Naive thymus-derived CD4-positive, alpha-beta T cell (primary cell): ENCODE measurements around the gene GIMAP5. TPM values are rescaled to one million over a fixed set of nuclear protein-coding genes. Genes with fewer than 3 reads are reported as not detected.

ENCODE experiments used
- ATAC-seq: fragments of 150-1000 bp; cut with Tn5 transposase; 2 replicates; pipeline ENCODE4 v1.10.0; 2021; ENCODE audit warnings: mild to moderate bottlenecking, moderate library complexity
- CTCF ChIA-PET: fragments of 350-600 bp; sonication (Branson Sonifier 250); formaldehyde crosslinking; loops from one replicate; lab custom pipeline; 2021; ENCODE audit warnings: antibody characterized with exemption; lab: Charles Lee
- POLR2A ChIA-PET: fragments of 350-600 bp; sonication (Branson Sonifier 250); formaldehyde crosslinking; loops from one replicate; lab custom pipeline; 2021; ENCODE audit warnings: antibody characterized with exemption, inconsistent platforms; lab: Charles Lee
- DNase-seq, 9 donors: peaks; one replicate each; pipeline versions ENCODE4 v3.0.0 to v3.0.0-alpha.2; 2020 to 2022; ENCODE audit warnings: mixed read lengths in 1 of 9
- H3K27ac ChIP-seq: one replicate; pipeline ENCODE4 v1.7.0; 2013; ENCODE audit warnings: mild to moderate bottlenecking, low read depth, low read length, moderate library complexity
- H3K27me3 ChIP-seq, 2 donors: one replicate each; pipeline ENCODE4 v1.7.0; 2013; ENCODE audit warnings: low read length in 2 of 2, mild to moderate bottlenecking in 2 of 2, moderate library complexity in 2 of 2; ENCODE audit not compliant: control insufficient read depth in 2 of 2, insufficient read depth in 2 of 2
- H3K36me3 ChIP-seq, 3 experiments: 1 replicate in 2 of 3; 2 replicates in 1 of 3; pipeline ENCODE4 v1.7.0; 2013; ENCODE audit warnings: low read length in 3 of 3, mild to moderate bottlenecking in 3 of 3, moderate library complexity in 1 of 3; ENCODE audit not compliant: insufficient read depth in 3 of 3, control insufficient read depth in 2 of 3
- H3K4me1 ChIP-seq, 2 donors: one replicate each; pipeline ENCODE4 v1.7.0; 2013; ENCODE audit warnings: low read length in 2 of 2, mild to moderate bottlenecking in 2 of 2, moderate library complexity in 1 of 2; ENCODE audit not compliant: control insufficient read depth in 2 of 2, insufficient read depth in 2 of 2
- H3K4me3 ChIP-seq: 2 replicates; pipeline ENCODE4 v1.7.0; 2013; ENCODE audit warnings: mild to moderate bottlenecking, low read length
- H3K9me3 ChIP-seq, 3 experiments: 1 replicate in 2 of 3; 2 replicates in 1 of 3; pipeline ENCODE4 v1.7.0; 2013; ENCODE audit warnings: low read length in 3 of 3; ENCODE audit not compliant: control insufficient read depth in 2 of 3
- H3K27ac Mint-ChIP-seq, 9 donors: one replicate each; pipeline ENCODE4 v1.8.0; 2020 to 2022; ENCODE audit warnings: mixed read lengths in 9 of 9, mild to moderate bottlenecking in 8 of 9, moderate library complexity in 5 of 9, inconsistent platforms in 2 of 9
- H3K27me3 Mint-ChIP-seq, 5 donors: one replicate each; pipeline ENCODE4 v1.8.0; 2021 to 2022; ENCODE audit warnings: mixed read lengths in 5 of 5, mild to moderate bottlenecking in 1 of 5
- H3K36me3 Mint-ChIP-seq, 5 donors: one replicate each; pipeline ENCODE4 v1.8.0; 2020 to 2022; ENCODE audit warnings: mixed read lengths in 5 of 5, mild to moderate bottlenecking in 3 of 5, inconsistent platforms in 1 of 5
- H3K4me1 Mint-ChIP-seq, 7 donors: one replicate each; pipeline ENCODE4 v1.8.0; 2020 to 2022; ENCODE audit warnings: mixed read lengths in 7 of 7, mild to moderate bottlenecking in 3 of 7, inconsistent platforms in 1 of 7
- H3K4me3 Mint-ChIP-seq, 10 donors: one replicate each; pipeline ENCODE4 v1.8.0; 2020 to 2022; ENCODE audit warnings: mild to moderate bottlenecking in 10 of 10, mixed read lengths in 10 of 10, moderate library complexity in 6 of 10, inconsistent platforms in 2 of 10
- H3K9me3 Mint-ChIP-seq, 11 donors: one replicate each; pipeline ENCODE4 v1.8.0; 2020 to 2022; ENCODE audit warnings: mixed read lengths in 11 of 11, mild to moderate bottlenecking in 4 of 11, inconsistent platforms in 1 of 11, moderate library complexity in 1 of 11
- intact Hi-C, 2 donors: fragments of 100-400 bp; cut with micrococcal nuclease; formaldehyde crosslinking; loops; one replicate each; pipeline ENCODE4 v1.15.1; 2023
- polyA plus RNA-seq, 2 donors: library from polyadenylated mRNA; unstranded; fragments of 300-500 nt; fragmentation: Illumina TruSeq; gene quantifications; one replicate each; pipeline ENCODE4 v1.2.3, GENCODE V29; 2021
- total RNA-seq, 6 experiments: library from RNA in 5 of 6; stranded (reverse) in 5 of 6; gene quantifications; 1 replicate in 5 of 6; 2 replicates in 1 of 6; pipeline ENCODE4 v1.2.3 and lab custom pipeline; 2021 to 2026

Gene GIMAP5
- total and polyA plus RNA-seq, 7 experiments from 2014 or later: 58.1 to 819 (median 373) TPM

DNA sequence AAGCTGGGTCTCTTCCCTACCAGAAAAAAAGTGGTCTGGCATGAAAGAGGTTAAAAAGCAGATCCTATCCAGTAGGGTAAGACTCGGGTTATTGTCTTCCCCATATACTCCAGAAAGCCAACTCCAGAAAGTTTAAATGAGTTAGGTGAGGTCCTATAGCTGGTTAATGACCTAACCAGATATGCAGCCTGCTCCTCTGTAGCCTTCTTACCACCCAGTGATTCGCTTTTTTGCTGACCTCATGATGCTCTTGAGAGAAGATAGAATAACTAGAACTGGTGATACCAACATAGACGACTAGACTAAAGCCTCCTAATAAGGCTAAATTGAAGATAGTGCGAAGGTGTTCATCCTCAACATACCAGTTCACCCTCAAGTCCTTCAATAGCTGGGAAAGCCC is 21.5 kb upstream of the GIMAP5 start:
- peaks cover 24 to 68% (median 45%) of the 10 kb centered on the region in 5 donors for H3K36me3 Mint-ChIP-seq

DNA sequence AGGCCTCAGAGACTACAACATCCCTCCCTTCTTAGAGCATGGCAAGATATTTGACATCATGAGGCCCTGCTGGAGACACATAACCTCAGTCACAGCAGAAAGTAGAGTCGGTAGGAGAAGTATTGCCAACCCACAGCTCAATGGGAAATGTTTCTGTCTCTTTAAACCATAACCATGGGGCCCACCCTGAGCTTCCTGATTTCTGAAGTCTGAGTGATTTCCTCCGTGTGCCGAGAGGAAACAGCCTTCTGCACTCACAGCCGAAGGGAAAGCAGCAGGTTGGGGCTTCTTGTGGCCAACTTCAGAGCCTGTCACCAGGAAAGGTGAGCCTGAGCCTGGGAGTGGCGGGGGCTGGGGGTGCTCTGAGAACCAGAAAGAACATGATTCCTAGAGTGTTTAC is 20.9 kb upstream of the GIMAP5 start, which contains the start of gene GIMAP1:
TSS of gene GIMAP1 (plus strand) at position 246 of the 400 bp plus-strand sequence. CDS start 2,435 bp downstream, outside the sequence.
- Mint-ChIP-seq H3K36me3 (peaks cover 29 to 74% (median 51%) of the 10 kb centered on the region in 5 donors), H3K27ac (peak within 1 kb of the TSS; percentile 76 to 98 (median 95)), H3K9me3 (peaks cover 0 to 40% (median 18%) of the 10 kb centered on the region in 11 donors), H3K27me3 (no peaks in the 10 kb centered on the region), H3K4me1 (peaks cover 38 to 77% (median 61%) of the 10 kb centered on the region in 7 donors), H3K4me3 (peak within 1 kb of the TSS; percentile 89 to 100 (median 98))
- Histone ChIP-seq H3K9me3 (peaks cover 0 to 6% (median 0%) of the 10 kb centered on the region in 3 experiments), H3K27ac (peak within 1 kb of the TSS; percentile 86), H3K36me3 (peaks cover 18 to 31% (median 22%) of the 10 kb centered on the region in 3 experiments), H3K4me3 (peak within 1 kb of the TSS; percentile 88), H3K4me1 (peaks cover 39 to 46% of the 10 kb centered on the region in 2 donors), H3K27me3 (no peaks in the 10 kb centered on the region)
- ChIA-PET POLR2A (interaction anchor here (0.5 to 14.1 kb wide), 52 partner anchors 10 to 700 kb away, joined by 3 to 467 read pairs (median 6); partner anchors contain the start of genes GIMAP2, GIMAP4, GIMAP5 and GIMAP6), CTCF (interaction anchor here (0.5 to 4.3 kb wide), 21 partner anchors 14 to 267 kb away, joined by 3 to 37 read pairs (median 5); partner anchors contain the start of genes GIMAP2, GIMAP4, GIMAP5 and GIMAP6)
- intact Hi-C loops: loop anchor here (1.0 to 2.0 kb wide), 12 partner anchors 21 to 268 kb away; partner anchors contain the start of genes GIMAP2 (in 2 of the 2), GIMAP5 (in 2 of the 2), GIMAP6 (in 2 of the 2) and GIMAP7 (in 1 of the 2)
- ATAC-seq: peak; percentile 90
- DNase-seq: peak in 8 of 9 donors; percentile 14 to 85 (median 81)

More for the DNA sequence above, 21.5 kb upstream of the GIMAP5 start:
- Histone ChIP-seq H3K36me3 (peaks cover 14 to 24% (median 16%) of the 10 kb centered on the region in 3 experiments), H3K4me3 (peak overlapping the region; percentile 88), H3K27ac (peak overlapping the region; percentile 86), H3K4me1 (peaks cover 36 to 43% of the 10 kb centered on the region in 2 donors), H3K9me3 (peaks cover 0 to 6% (median 0%) of the 10 kb centered on the region in 3 experiments), H3K27me3 (no peaks in the 10 kb centered on the region)
- ATAC-seq (peak; percentile 33), DNase-seq (no peak)
- CTCF ChIA-PET: interaction anchor here (0.6 to 4.3 kb wide), 18 partner anchors 14 to 271 kb away, joined by 3 to 37 read pairs (median 5); partner anchors contain the start of genes GIMAP2, GIMAP4, GIMAP5 and GIMAP6
- H3K27me3 Mint-ChIP-seq: no peaks in the 10 kb centered on the region
- peaks cover 0 to 34% (median 16%) of the 10 kb centered on the region in 11 donors for H3K9me3 Mint-ChIP-seq
- intact Hi-C loops: loop anchor here (1.0 to 2.0 kb wide), 13 partner anchors 17 to 267 kb away; partner anchors contain the start of genes GIMAP2 (in 2 of the 2), GIMAP5 (in 2 of the 2), GIMAP6 (in 2 of the 2) and GIMAP7 (in 1 of the 2)
- POLR2A ChIA-PET: interaction anchor here (0.6 to 14.1 kb wide), 48 partner anchors 10 to 358 kb away, joined by 3 to 467 read pairs (median 7); partner anchors contain the start of genes GIMAP2, GIMAP4, GIMAP5 and GIMAP6
- peaks cover 35 to 71% (median 55%) of the 10 kb centered on the region in 7 donors for H3K4me1 Mint-ChIP-seq
- H3K27ac Mint-ChIP-seq: peak overlapping the region; percentile 76 to 98 (median 95)
- H3K4me3 Mint-ChIP-seq: peak overlapping the region; percentile 89 to 100 (median 98)

DNA sequence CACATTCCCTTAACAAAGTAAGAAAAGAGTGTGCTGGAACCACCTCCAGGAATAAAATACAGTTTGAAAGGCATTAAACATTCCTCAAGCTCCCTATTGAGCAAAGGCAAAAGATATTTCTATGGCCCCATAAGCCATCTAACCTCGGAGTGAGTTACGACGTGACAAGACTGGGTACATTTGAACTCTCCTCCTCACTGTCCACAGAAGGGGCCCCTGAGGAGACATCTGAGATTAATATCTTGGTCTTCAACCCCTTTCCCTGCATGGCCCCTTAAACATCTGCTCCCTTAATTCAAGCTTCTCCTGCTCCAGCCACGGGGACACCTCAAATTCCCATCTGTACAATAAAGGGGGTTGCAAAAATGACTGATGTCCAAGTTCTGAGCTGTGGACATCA is 20.3 kb upstream of the GIMAP5 start:
- peak overlapping the region; percentile 86 for H3K27ac ChIP-seq
- H3K9me3 ChIP-seq: peaks cover 0 to 8% (median 0%) of the 10 kb centered on the region in 3 experiments
- H3K9me3 Mint-ChIP-seq: peaks cover 0 to 46% (median 18%) of the 10 kb centered on the region in 11 donors
- peaks cover 43 to 83% (median 66%) of the 10 kb centered on the region in 7 donors for H3K4me1 Mint-ChIP-seq
- ATAC-seq (no peak), DNase-seq (no peak)
- no peaks in the 10 kb centered on the region for H3K27me3 ChIP-seq
- H3K36me3 ChIP-seq: peaks cover 21 to 36% (median 26%) of the 10 kb centered on the region in 3 experiments
- H3K4me3 ChIP-seq: peak overlapping the region; percentile 88
- H3K27me3 Mint-ChIP-seq: no peaks in the 10 kb centered on the region
- peak overlapping the region; percentile 89 to 100 (median 98) for H3K4me3 Mint-ChIP-seq
- peak overlapping the region; percentile 76 to 98 (median 95) for H3K27ac Mint-ChIP-seq
- intact Hi-C loops: loop anchor here (1.0 to 2.0 kb wide), 12 partner anchors 20 to 269 kb away; partner anchors contain the start of genes GIMAP2 (in 2 of the 2), GIMAP5 (in 2 of the 2), GIMAP6 (in 2 of the 2) and GIMAP7 (in 1 of the 2)
- ChIA-PET CTCF (interaction anchor here (0.5 to 4.3 kb wide), 20 partner anchors 13 to 266 kb away, joined by 3 to 37 read pairs (median 4); partner anchors contain the start of genes GIMAP2, GIMAP4, GIMAP5 and GIMAP6), POLR2A (interaction anchor here (0.5 to 14.1 kb wide), 45 partner anchors 15 to 1730 kb away, joined by 3 to 467 read pairs (median 7); partner anchors contain the start of genes GIMAP2, GIMAP4, GIMAP5 and GIMAP6)
- peaks cover 44 to 49% of the 10 kb centered on the region in 2 donors for H3K4me1 ChIP-seq
- peaks cover 33 to 80% (median 57%) of the 10 kb centered on the region in 5 donors for H3K36me3 Mint-ChIP-seq

DNA sequence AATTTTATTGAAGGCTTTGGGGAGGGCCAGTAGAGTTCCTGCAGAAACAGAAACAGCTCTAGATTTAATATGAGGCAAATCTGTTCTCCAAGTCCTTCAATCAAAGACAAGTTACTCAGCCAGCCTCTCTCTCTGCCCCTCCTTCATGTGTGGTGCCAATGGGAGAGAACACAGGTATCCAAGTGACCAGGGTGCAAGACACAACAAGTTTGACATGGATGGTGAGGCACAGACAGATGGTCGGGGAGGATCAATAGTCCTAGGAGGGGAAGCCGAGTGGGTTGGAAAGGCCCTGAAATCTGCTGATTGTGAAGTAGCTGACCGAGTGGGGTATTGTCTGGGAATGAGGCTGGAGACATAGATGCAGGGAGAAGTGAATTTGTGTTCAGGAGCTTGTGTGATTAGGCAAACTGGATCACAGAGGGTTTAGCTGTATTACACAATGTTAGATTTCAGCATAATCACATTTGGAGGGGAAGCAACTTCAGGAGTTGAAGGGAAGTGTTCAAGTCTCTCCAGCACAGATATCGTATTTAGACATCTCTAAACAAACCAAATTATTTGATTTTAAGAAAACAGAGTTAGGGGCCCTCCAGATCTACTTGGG is 19.3 kb upstream of the GIMAP5 start:
- Mint-ChIP-seq H3K4me1 (peaks cover 46 to 84% (median 71%) of the 10 kb centered on the region in 7 donors), H3K9me3 (peaks cover 0 to 46% (median 15%) of the 10 kb centered on the region in 11 donors), H3K27me3 (no peaks in the 10 kb centered on the region), H3K27ac (peak overlapping the region; percentile 76 to 98 (median 95)), H3K4me3 (peak overlapping the region; percentile 89 to 100 (median 98)), H3K36me3 (peaks cover 36 to 82% (median 67%) of the 10 kb centered on the region in 5 donors)
- Histone ChIP-seq H3K36me3 (peaks cover 29 to 46% (median 30%) of the 10 kb centered on the region in 3 experiments), H3K4me1 (peaks cover 51 to 58% of the 10 kb centered on the region in 2 donors), H3K27ac (peak overlapping the region; percentile 86), H3K27me3 (no peaks in the 10 kb centered on the region), H3K4me3 (peak overlapping the region; percentile 88), H3K9me3 (peaks cover 0 to 14% (median 0%) of the 10 kb centered on the region in 3 experiments)
- no peak for DNase-seq
- intact Hi-C loops: loop anchor here (1.0 to 2.0 kb wide), 3 partner anchors 14 to 203 kb away; partner anchors contain the start of gene GIMAP7 (in 1 of the 2)
- POLR2A ChIA-PET: interaction anchor here (0.6 to 14.1 kb wide), 27 partner anchors 14 to 269 kb away, joined by 3 to 467 read pairs (median 13); partner anchors contain the start of genes GIMAP2, GIMAP4, GIMAP5 and GIMAP6
- no peak for ATAC-seq
- CTCF ChIA-PET: interaction anchor here (0.6 to 4.3 kb wide), 7 partner anchors 15 to 268 kb away, joined by 3 to 37 read pairs (median 4); partner anchors contain the start of genes GIMAP5 and GIMAP6

DNA sequence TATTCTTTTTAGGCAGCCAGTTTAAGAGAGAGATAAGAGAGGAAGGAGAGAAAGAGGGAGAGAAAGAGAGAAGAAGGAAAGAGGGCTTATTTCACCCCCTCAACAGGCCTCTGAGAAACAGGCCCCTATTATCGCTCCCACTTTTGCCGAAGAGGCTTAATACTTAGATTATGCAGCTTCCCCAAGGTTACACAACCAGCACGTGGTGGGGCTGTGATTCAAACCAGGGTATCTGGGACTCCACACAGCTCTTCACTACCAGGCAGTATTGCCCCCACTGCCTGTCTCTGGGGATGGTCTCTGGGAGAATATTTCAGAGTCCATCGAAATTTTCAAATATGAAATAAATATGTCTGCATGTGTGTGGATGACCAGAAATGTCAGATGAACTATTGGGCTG is 17.8 kb upstream of the GIMAP5 start:
- ATAC-seq (no peak), DNase-seq (no peak)
- H3K9me3 ChIP-seq: peaks cover 0 to 17% (median 0%) of the 10 kb centered on the region in 3 experiments
- Mint-ChIP-seq H3K27ac (peak overlapping the region; percentile 76 to 98 (median 95)), H3K27me3 (no peaks in the 10 kb centered on the region), H3K4me1 (peaks cover 53 to 86% (median 75%) of the 10 kb centered on the region in 7 donors), H3K4me3 (peak overlapping the region; percentile 89 to 100 (median 98)), H3K9me3 (peaks cover 0 to 49% (median 13%) of the 10 kb centered on the region in 11 donors), H3K36me3 (peaks cover 42 to 82% (median 77%) of the 10 kb centered on the region in 5 donors)
- CTCF ChIA-PET: interaction anchor here (0.5 kb wide), 1 partner anchor 219 kb away, joined by 3 read pairs; no protein-coding TSS in a partner anchor
- intact Hi-C loops: no loop called here
- no peaks in the 10 kb centered on the region for H3K27me3 ChIP-seq
- H3K4me1 ChIP-seq: peaks cover 51 to 62% of the 10 kb centered on the region in 2 donors
- peak overlapping the region; percentile 86 for H3K27ac ChIP-seq
- peak overlapping the region; percentile 88 for H3K4me3 ChIP-seq
- POLR2A ChIA-PET: interaction anchor here (1.5 to 14.1 kb wide), 9 partner anchors 13 to 270 kb away, joined by 4 to 467 read pairs (median 122); partner anchors contain the start of genes GIMAP2, GIMAP4, GIMAP5 and GIMAP6
- peaks cover 29 to 61% (median 30%) of the 10 kb centered on the region in 3 experiments for H3K36me3 ChIP-seq
